Measurements from ENCODE around the gene TEN1.
"Not testable (repeated sequence)": the region's sequence is repeated elsewhere in the genome, so short reads cannot be mapped to it uniquely, and the experiment has no call there.

Gene TEN1

GRCh38 chr17:75978938-75979704 is at the start of gene TEN1, which contains the start of gene ACOX1:
TEN1 (plus strand) TSS chr17:75979240; CDS start chr17:75986193, 6,953 bp downstream.
ACOX1 (minus strand) TSS chr17:75979166; CDS start chr17:75979073, 93 bp downstream.
- DNase-seq, result peak; percentile 91

- no peak for DNase-seq
Measured at GRCh38 chr17:75931062-75931461, 48.0 kb upstream of the TEN1 start.

GRCh38 chr17:75932852-75933251 is 46.2 kb upstream of the TEN1 start:
- DNase-seq, result no peak

- DNase-seq, result no peak
Measured at GRCh38 chr17:75933808-75934207, 45.2 kb upstream of the TEN1 start.

- DNase-seq, result no peak
Measured at GRCh38 chr17:75937652-75938051, 41.4 kb upstream of the TEN1 start.

GRCh38 chr17:75940727-75941441 is 38.2 kb upstream of the TEN1 start, which contains the start of gene FBF1:
FBF1 (minus strand) TSS chr17:75941042; CDS start chr17:75938149, 2,893 bp downstream.
- peak; percentile 92 for DNase-seq

- no peak for DNase-seq
Measured at GRCh38 chr17:75941442-75941819, 37.6 kb upstream of the TEN1 start.

- no peak for DNase-seq
Measured at GRCh38 chr17:75942473-75942872, 36.6 kb upstream of the TEN1 start.

GRCh38 chr17:75943491-75943890 is 35.5 kb upstream of the TEN1 start:
- DNase-seq, result no peak

- no peak for DNase-seq
Measured at GRCh38 chr17:75945211-75945610, 33.8 kb upstream of the TEN1 start.

GRCh38 chr17:75950421-75950820 is 28.6 kb upstream of the TEN1 start:
- DNase-seq, result no peak

GRCh38 chr17:75950855-75951554 is 28.0 kb upstream of the TEN1 start:
- DNase-seq, result no peak

- no peak for DNase-seq
Measured at GRCh38 chr17:75959051-75959838, 19.8 kb upstream of the TEN1 start.

GRCh38 chr17:75959839-75960511 is 19.1 kb upstream of the TEN1 start:
- no peak for DNase-seq

GRCh38 chr17:75965468-75965867 is 13.6 kb upstream of the TEN1 start:
- DNase-seq, result no peak

GRCh38 chr17:75969044-75969443 is 10.0 kb upstream of the TEN1 start:
- DNase-seq, result not testable (repeated sequence)

- DNase-seq, result no peak
Measured at GRCh38 chr17:75970011-75970523, 9.0 kb upstream of the TEN1 start.

- DNase-seq, result no peak
Measured at GRCh38 chr17:75970626-75971025, 8.4 kb upstream of the TEN1 start.

- DNase-seq, result not testable (repeated sequence)
Measured at GRCh38 chr17:75975187-75975586, 3.9 kb upstream of the TEN1 start.

GRCh38 chr17:75975757-75976174 is 3.3 kb upstream of the TEN1 start:
- DNase-seq, result no peak

- DNase-seq, result no peak
Measured at GRCh38 chr17:75976175-75976848, 2.7 kb upstream of the TEN1 start.
